ENCODE results near the gene MEF2B. TPM values are rescaled to one million over a fixed set of nuclear protein-coding genes. Genes with fewer than 3 reads are reported as not detected.
A peak's percentile ranks its signal among the peaks of the same experiment; 100 is the strongest.

The MEF2B gene
- 2.9 TPM in 1 of 2 replicates, not detected in the other for total RNA-seq (2014; rRNA removed; shearing (Covaris generic))

GRCh38 chr19:19170053-19170872, at the start of gene MEF2B:
Gene MEF2B, minus strand, starts transcription at chr19:19170263. Its CDS starts 19,528 bp downstream, at chr19:19150735.
- in situ Hi-C loops (cut with HindIII; ENCODE audit: low sequenced_read_pairs): no loop called here
- peak; percentile 25 for DNase-seq (ENCODE audit: low spot score)

- no peak for DNase-seq (ENCODE audit: low spot score)
- in situ Hi-C loops (cut with HindIII; ENCODE audit: low sequenced_read_pairs): no loop called here
These were observed 48.8 kb upstream of the MEF2B start for GRCh38 chr19:19218911-19219310.

- in situ Hi-C loops (cut with HindIII; ENCODE audit: low sequenced_read_pairs): no loop called here
These were observed 47.0 kb upstream of the MEF2B start for GRCh38 chr19:19217099-19217498.

GRCh38 chr19:19215792-19216191, 45.7 kb upstream of the MEF2B start:
- no peak for DNase-seq (ENCODE audit: low spot score)
- in situ Hi-C loops (cut with HindIII; ENCODE audit: low sequenced_read_pairs): no loop called here

More at GRCh38 chr19:19217099-19217498, 47.0 kb upstream of the MEF2B start:
- no peak for DNase-seq (ENCODE audit: low spot score)

- DNase-seq (ENCODE audit: low spot score): no peak
- in situ Hi-C loops (cut with HindIII; ENCODE audit: low sequenced_read_pairs): no loop called here
These were observed 44.8 kb upstream of the MEF2B start for GRCh38 chr19:19214892-19215291.

DNA sequence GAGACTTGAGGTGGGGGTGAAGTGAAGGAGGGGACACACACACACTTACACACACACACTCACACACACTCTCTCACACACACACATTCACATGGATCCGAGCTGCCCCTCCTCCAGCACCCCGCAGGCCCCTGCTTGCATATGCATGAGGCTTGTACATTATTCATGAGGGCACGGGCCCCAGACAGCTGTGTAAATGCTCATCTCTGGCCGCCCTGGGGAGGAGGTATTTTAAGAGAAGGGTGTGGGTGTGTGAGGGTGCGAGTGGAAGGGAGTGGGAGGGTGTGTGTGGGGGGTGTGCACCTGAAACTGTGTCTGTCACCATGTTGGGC, 44.1 kb upstream of the MEF2B start:
- in situ Hi-C loops (cut with HindIII; ENCODE audit: low sequenced_read_pairs): no loop called here
- DNase-seq (ENCODE audit: low spot score): no peak

DNA sequence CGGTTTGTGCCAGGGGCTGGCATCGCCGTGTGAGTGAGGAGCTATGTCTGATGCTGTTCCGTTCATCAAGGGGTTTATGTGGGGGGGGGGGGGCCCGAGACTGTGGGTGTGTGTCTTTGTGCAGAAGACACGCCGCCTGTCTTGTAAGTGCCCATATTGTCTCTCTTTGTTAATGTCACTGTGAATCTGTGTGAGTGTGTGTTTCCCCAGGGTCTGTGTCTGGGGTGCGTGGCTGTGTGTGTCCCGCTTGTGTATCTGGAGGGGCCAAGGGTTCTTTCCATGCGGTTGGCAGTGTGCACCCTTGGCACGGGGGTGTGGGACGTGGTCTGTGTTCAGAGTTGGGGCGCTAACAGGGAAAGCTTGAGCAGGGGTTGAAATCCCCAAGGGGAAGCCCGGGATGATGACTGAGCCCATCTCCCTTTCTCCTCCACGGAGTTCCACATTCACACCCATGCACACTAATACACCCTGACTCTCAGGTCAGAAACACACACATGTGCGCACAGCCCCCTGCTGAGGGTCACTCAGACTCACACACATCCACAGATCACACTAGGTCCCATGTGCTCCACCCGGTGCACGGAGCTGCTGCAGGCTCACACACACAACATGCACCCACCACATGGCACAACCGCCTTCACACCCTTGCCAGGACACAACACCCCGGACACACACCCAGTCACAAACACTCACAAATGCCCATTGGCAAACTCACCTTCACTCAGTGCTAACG, 43.5 kb upstream of the MEF2B start:
- DNase-seq (ENCODE audit: low spot score): no peak
- in situ Hi-C loops (cut with HindIII; ENCODE audit: low sequenced_read_pairs): no loop called here

GRCh38 chr19:19212916-19213315, 42.9 kb upstream of the MEF2B start:
- in situ Hi-C loops (cut with HindIII; ENCODE audit: low sequenced_read_pairs): no loop called here

GRCh38 chr19:19211499-19212420, 41.7 kb upstream of the MEF2B start, which contains the start of gene NCAN:
Gene NCAN, plus strand, starts transcription at chr19:19211958. Its CDS starts 4,996 bp downstream, at chr19:19216954.
- DNase-seq (ENCODE audit: low spot score): peak; percentile 40
- in situ Hi-C loops (cut with HindIII; ENCODE audit: low sequenced_read_pairs): no loop called here

More at GRCh38 chr19:19212916-19213315, 42.9 kb upstream of the MEF2B start:
- no peak for DNase-seq (ENCODE audit: low spot score)

DNA sequence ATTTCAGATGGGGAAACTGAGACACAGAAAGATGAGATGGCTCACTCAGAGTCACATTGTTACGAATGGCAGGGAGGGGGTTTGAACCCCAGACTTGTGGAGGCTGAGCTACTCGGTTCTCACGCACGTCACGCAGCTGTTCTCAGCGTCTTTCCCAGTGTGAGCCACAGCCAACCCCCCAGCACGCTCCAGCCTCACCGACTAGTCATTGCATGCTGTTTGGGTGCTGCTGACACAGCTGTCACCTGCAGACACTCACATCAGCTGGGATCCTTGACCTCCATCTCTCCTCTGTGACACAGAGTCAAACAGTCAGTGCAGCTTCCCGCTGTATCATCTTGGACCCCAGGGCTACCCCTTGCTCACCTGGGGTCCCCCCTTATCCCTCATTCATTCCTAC, 39.3 kb upstream of the MEF2B start:
- in situ Hi-C loops (cut with HindIII; ENCODE audit: low sequenced_read_pairs): no loop called here
- DNase-seq (ENCODE audit: low spot score): no peak

DNA sequence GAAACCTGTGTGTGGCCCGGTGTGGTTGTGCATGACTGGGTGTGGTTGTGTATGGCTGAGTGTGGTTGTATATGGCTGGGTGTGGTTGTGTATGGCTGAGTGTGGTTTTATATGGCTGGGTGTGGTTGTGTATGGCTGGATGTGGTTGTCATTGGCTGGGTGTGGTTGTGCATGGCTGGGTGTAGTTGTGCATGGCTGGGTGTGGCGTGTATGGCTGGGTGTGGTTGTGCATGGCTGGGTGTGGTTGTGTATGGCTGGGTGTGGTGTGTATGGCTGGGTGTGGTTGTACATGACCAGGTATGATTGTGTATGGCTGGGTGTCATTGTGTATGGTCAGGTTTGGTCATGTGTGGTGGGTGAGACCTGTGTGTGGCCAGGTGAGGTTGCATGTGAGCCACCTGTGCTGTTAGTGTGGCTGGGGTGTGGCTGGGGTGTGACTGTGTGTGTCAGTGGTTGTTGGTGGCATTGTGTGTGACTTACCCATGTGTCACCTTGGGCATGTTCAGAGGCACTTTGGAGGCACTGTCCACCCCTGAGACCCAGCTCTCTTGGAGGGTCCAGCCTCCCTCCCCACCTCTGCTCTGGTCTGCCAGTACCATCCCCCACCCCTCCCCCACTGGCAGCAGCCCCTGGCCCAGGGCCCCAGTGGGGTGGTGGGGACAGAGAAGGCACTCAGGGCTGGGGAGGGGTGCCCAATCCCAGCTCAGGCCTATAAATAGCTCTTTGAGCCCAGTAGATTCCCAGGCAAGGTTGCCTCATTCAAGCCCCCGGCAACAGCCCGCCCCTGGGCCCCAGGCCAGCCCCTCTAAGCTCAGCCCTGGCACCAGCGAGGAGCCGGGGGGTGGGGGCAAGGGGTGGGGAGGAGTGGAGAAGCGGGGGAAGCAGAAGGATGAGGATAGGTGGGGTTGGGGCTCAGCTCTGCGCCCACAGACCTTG, 37.8 kb upstream of the MEF2B start:
- peak; percentile 23 for DNase-seq (ENCODE audit: low spot score)
- in situ Hi-C loops (cut with HindIII; ENCODE audit: low sequenced_read_pairs): no loop called here

GRCh38 chr19:19206938-19207337, 36.9 kb upstream of the MEF2B start:
- no peak for DNase-seq (ENCODE audit: low spot score)
- in situ Hi-C loops (cut with HindIII; ENCODE audit: low sequenced_read_pairs): no loop called here

DNA sequence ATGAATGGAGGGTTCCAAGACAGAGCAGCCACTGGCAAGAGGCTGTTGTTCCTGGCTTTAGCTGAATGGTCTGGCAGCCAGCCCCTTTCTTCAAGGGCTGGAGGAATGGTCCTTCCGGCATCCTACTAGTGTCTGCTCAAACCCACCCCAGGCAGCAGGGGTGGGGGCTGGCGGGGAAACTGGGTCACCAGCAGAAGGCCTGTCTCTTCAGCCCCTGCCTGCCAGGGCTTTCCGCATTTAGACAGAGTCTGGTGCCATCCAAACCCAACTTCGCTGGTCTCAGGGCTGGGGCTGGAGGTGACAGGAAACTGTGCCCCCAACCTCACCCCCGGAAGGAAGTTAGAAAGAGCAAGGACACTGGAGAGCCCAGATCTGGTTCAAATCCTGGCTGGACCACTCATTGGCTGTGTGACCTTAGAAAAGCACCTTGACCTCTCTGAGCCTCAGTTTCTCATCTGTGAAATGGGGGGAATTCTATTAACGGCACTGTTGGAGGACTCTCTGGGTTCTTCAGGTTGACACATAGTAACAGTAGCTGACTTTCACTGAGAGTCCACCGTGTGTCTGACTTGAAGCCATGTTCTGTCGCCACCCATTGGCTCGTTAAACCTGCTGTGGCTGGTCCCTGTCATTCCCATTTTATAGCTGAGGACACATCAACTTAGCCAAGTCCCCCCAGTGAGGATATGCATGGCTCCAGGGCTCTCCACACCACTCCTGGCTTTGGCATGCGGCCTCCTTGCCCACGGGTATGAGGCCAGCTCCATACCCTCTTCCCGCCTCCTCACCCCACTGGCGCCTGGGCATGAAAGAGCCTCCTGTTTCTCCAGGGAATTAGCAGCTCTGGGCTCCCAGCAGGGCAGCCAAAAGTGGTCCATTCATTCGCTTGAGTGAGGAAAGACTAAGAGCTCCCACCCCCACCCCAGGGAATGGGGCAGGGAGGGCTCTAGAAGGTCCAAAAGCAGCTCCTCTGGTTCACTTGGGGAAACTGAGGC, 35.6 kb upstream of the MEF2B start:
- in situ Hi-C loops (cut with HindIII; ENCODE audit: low sequenced_read_pairs): no loop called here
- peak; percentile 37 for DNase-seq (ENCODE audit: low spot score)

GRCh38 chr19:19204181-19204580, 34.1 kb upstream of the MEF2B start:
- in situ Hi-C loops (cut with HindIII; ENCODE audit: low sequenced_read_pairs): no loop called here
- DNase-seq (ENCODE audit: low spot score): no peak

DNA sequence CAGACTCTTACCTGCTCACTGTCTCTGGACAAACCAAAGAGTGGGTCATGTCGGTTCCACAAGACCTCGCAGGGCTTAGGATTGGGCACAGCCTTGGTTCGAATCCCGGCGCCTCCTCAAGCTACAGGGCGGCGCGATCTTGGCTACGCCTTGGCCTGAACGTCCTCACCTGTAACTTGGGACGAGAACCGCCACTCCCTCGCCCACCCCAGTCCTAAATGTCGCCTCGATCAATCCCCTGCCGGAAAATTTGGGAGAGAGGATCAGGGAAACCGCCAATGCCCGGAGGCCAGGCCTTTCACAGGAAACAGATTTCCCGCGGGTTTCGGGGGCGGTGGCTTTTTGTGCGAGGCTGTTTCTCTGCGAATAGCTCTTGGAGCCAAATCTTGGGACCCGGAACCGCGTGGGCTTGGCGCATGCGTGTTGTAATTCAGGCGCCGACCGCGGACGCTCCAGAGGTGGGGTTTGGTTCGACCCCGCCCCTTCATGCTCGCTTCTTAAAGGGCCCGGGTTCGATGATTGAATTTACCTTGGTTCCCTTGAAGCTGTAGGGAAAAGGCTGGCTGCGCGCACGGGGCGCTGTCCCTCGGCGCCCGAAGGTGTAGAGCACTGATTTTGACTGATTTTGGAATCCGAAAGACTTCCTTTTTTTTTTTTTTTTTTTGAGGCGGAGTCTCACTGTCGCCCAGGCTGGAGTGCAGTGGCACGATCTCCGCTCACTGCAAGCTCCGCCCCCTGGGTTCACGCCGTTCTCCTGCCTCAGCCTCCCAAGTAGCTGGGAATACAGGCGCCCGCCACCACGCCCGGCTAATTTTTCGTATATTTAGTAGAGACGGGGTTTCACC, 33.2 kb upstream of the MEF2B start, which contains the start of gene NR2C2AP:
Gene NR2C2AP, minus strand, starts transcription at position 403 of the 845 bp plus-strand sequence. Its CDS starts 354 bp downstream, at position 49.
- in situ Hi-C loops (cut with HindIII; ENCODE audit: low sequenced_read_pairs): no loop called here
- DNase-seq (ENCODE audit: low spot score): peak; percentile 94

GRCh38 chr19:19202707-19203011, 32.6 kb upstream of the MEF2B start:
- in situ Hi-C loops (cut with HindIII; ENCODE audit: low sequenced_read_pairs): no loop called here
- DNase-seq (ENCODE audit: low spot score): peak; percentile 12
